B cell (primary cell): ENCODE data around the gene STARD3NL.

Experiments used
- CTCF ChIP-seq: fragments of 200-600 bp; IDR thresholded peaks from one replicate; pipeline ENCODE4 v1.8.0; 2022; ENCODE audit warnings: antibody characterized with exemption, mild to moderate bottlenecking
- EZH2 ChIP-seq: IDR thresholded peaks from 2 replicates; pipeline ENCODE4 v1.6.1; 2012; ENCODE audit warnings: borderline replicate concordance, low read depth, mild to moderate bottlenecking, moderate library complexity, low read length; ENCODE audit not compliant: insufficient read depth, poor library complexity, severe bottlenecking

DNA sequence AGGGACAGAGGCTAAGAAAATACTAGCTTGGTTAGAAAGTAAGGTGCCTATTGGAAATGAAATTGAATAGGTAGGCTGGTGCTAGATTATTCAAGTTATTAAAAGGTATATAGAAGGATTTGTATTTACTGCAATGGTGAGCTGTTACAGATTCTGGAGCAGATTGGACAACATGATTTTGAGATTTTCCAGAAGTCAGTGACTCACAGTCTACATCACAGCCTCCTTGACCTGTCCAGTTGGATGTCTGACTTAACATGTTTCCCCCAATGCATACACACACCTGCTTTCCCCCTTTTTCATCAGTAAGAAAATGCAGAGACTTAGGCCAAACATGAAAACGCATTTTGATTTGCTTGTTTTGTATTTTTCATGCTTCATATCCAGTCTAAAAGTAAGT, 33.4 kb downstream of the STARD3NL start:
- TF ChIP-seq CTCF: no peak
- TF ChIP-seq EZH2: no peak
